Neuron (in vitro differentiated cells): ENCODE results near the gene SLC30A1.

Experiments
- H2AFZ ChIP-seq: one replicate; pipeline ENCODE4 v1.6.1; 2013; ENCODE audit warnings: low read depth, mild to moderate bottlenecking, inconsistent platforms, low read length, moderate library complexity
- H3K27me3 ChIP-seq: one replicate; pipeline ENCODE4 v1.6.1; 2013; ENCODE audit warnings: low read length; ENCODE audit not compliant: insufficient read depth
- H3K36me3 ChIP-seq: one replicate; pipeline ENCODE4 v1.6.1; 2013; ENCODE audit warnings: low read length; ENCODE audit not compliant: insufficient read depth
- H3K4me1 ChIP-seq: one replicate; pipeline ENCODE4 v1.6.1; 2013; ENCODE audit warnings: low read length; ENCODE audit not compliant: insufficient read depth
- H3K4me3 ChIP-seq: 2 replicates; pipeline ENCODE4 v1.5.1; 2013; ENCODE audit warnings: mild to moderate bottlenecking, low read length, moderate library complexity
- H3K9me3 ChIP-seq: one replicate; pipeline ENCODE4 v1.6.1; 2013; ENCODE audit warnings: low read length

Gene SLC30A1

GRCh38 chr1:211527888-211528287 is 51.1 kb downstream of the SLC30A1 start:
- H3K9me3 ChIP-seq = no peaks in the 10 kb centered on the region
- peaks cover 19% of the 10 kb centered on the region for H3K4me1 ChIP-seq
- no peak overlapping the region for H2AFZ ChIP-seq
- H3K27me3 ChIP-seq = no peaks in the 10 kb centered on the region
- no peak overlapping the region for H3K4me3 ChIP-seq
- H3K36me3 ChIP-seq = no peaks in the 10 kb centered on the region

- no peaks in the 10 kb centered on the region for H3K9me3 ChIP-seq
- no peak overlapping the region for H3K4me3 ChIP-seq
- no peak overlapping the region for H2AFZ ChIP-seq
- H3K4me1 ChIP-seq = peaks cover 19% of the 10 kb centered on the region
- no peaks in the 10 kb centered on the region for H3K36me3 ChIP-seq
- no peaks in the 10 kb centered on the region for H3K27me3 ChIP-seq
These were observed 52.0 kb downstream of the SLC30A1 start for GRCh38 chr1:211527006-211527405.

- Histone ChIP-seq H3K4me1 (peaks cover 19% of the 10 kb centered on the region), H3K9me3 (no peaks in the 10 kb centered on the region), H3K27me3 (no peaks in the 10 kb centered on the region), H2AFZ (no peak overlapping the region), H3K4me3 (no peak overlapping the region), H3K36me3 (no peaks in the 10 kb centered on the region)
These were observed 52.9 kb downstream of the SLC30A1 start for GRCh38 chr1:211526101-211526500.

- no peaks in the 10 kb centered on the region for H3K9me3 ChIP-seq
- no peak overlapping the region for H2AFZ ChIP-seq
- no peaks in the 10 kb centered on the region for H3K27me3 ChIP-seq
- H3K36me3 ChIP-seq = no peaks in the 10 kb centered on the region
- H3K4me1 ChIP-seq = peaks cover 19% of the 10 kb centered on the region
- no peak overlapping the region for H3K4me3 ChIP-seq
These were observed 53.8 kb downstream of the SLC30A1 start for GRCh38 chr1:211525101-211525676.

- peaks cover 19% of the 10 kb centered on the region for H3K4me1 ChIP-seq
- no peaks in the 10 kb centered on the region for H3K27me3 ChIP-seq
- no peak overlapping the region for H2AFZ ChIP-seq
- H3K36me3 ChIP-seq = no peaks in the 10 kb centered on the region
- no peak overlapping the region for H3K4me3 ChIP-seq
- H3K9me3 ChIP-seq = no peaks in the 10 kb centered on the region
These were observed 54.4 kb downstream of the SLC30A1 start for GRCh38 chr1:211524521-211524920.

GRCh38 chr1:211522804-211523203 is 56.2 kb downstream of the SLC30A1 start:
- Histone ChIP-seq H2AFZ (no peak overlapping the region), H3K9me3 (no peaks in the 10 kb centered on the region), H3K36me3 (no peaks in the 10 kb centered on the region), H3K4me1 (peaks cover 19% of the 10 kb centered on the region), H3K4me3 (no peak overlapping the region), H3K27me3 (peaks cover 3% of the 10 kb centered on the region)
